Measurements from ENCODE around the gene CDH12.

Gene CDH12

DNA sequence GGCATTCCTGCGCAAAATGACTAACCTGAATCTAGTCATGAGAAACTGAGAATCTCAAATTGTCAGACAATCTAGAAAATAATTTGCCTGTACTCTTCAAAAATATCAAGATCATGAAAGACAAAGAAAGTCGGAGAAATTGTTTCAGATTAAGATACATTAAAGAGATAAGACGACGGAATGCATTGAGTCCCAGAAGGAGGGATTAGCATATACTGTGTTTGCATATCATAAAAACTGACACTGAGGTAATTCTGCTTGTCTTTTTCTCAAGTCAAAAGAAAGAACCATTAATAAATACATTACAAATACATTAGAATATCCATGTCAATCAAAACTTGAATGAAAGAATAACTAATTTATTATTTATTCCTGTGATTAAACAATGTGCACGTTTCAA lies 88.4 kb downstream of the CDH12 start:
- TF ChIP-seq, protein P1, sequence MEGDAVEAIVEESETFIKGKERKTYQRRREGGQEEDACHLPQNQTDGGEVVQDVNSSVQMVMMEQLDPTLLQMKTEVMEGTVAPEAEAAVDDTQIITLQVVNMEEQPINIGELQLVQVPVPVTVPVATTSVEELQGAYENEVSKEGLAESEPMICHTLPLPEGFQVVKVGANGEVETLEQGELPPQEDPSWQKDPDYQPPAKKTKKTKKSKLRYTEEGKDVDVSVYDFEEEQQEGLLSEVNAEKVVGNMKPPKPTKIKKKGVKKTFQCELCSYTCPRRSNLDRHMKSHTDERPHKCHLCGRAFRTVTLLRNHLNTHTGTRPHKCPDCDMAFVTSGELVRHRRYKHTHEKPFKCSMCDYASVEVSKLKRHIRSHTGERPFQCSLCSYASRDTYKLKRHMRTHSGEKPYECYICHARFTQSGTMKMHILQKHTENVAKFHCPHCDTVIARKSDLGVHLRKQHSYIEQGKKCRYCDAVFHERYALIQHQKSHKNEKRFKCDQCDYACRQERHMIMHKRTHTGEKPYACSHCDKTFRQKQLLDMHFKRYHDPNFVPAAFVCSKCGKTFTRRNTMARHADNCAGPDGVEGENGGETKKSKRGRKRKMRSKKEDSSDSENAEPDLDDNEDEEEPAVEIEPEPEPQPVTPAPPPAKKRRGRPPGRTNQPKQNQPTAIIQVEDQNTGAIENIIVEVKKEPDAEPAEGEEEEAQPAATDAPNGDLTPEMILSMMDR (IDR thresholded peaks at IDR 0.05): no peak
- H3K4me3 ChIP-seq: no peak overlapping the region
- no peaks in the 10 kb centered on the region for H3K4me1 ChIP-seq
- H3K27ac ChIP-seq: no peak overlapping the region
- H3K36me3 ChIP-seq: no peaks in the 10 kb centered on the region
- no peaks in the 10 kb centered on the region for H3K9me3 ChIP-seq
- no peaks in the 10 kb centered on the region for H3K27me3 ChIP-seq
- DNase-seq: no peak
- intact Hi-C loops (cut with DNase I; ENCODE audit: low total_unique reads): no loop called here

DNA sequence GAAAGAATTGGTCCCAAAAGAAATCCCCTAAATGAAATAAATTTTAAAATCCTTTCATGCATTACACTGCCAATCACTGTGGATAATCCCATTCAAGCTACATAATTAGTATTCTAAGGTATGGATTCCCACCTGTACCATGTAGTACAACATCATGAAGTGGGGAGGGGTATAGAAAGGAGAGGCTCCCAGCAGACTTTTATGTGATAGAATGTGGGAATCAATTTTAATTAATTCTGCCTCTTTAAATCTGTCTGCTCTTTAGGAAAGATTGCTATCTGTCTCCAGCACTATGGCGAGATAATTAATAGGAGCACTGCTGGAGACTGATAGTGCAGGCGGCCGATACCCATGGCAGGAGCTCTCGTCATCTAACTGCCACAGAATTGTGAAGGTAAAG lies 95.4 kb downstream of the CDH12 start:
- no peak overlapping the region for H3K27ac ChIP-seq
- DNase-seq: no peak
- H3K4me1 ChIP-seq: no peaks in the 10 kb centered on the region
- TF ChIP-seq, protein P1 (IDR thresholded peaks at IDR 0.05): no peak
- no peaks in the 10 kb centered on the region for H3K36me3 ChIP-seq
- no peak overlapping the region for H3K4me3 ChIP-seq
- intact Hi-C loops (cut with DNase I; ENCODE audit: low total_unique reads): no loop called here
- no peaks in the 10 kb centered on the region for H3K9me3 ChIP-seq
- no peaks in the 10 kb centered on the region for H3K27me3 ChIP-seq

DNA sequence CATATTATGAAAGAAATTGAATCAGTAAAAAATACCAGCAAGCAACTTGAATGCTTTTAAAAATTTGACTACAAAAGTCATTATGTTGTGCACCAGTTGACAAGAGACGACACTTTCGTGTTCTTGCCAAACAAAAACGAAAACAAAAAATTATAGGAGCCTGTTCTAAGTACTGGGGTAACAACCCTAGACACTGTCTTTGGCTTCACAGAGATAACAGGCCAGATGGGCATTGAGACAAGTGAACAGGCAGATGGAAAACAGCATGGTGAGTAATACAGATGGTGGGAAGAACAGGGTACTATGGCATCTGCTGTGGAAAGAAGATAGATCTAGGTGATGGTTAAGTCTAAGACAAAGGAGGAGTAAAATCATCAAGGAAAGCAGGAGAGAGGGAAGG lies 99.0 kb downstream of the CDH12 start:
- Histone ChIP-seq H3K4me1 (no peaks in the 10 kb centered on the region), H3K9me3 (no peaks in the 10 kb centered on the region), H3K27ac (no peak overlapping the region), H3K36me3 (no peaks in the 10 kb centered on the region), H3K4me3 (no peak overlapping the region), H3K27me3 (no peaks in the 10 kb centered on the region)
- TF ChIP-seq, protein P1 (IDR thresholded peaks at IDR 0.05): no peak
- DNase-seq: no peak
- intact Hi-C loops (cut with DNase I; ENCODE audit: low total_unique reads): no loop called here

DNA sequence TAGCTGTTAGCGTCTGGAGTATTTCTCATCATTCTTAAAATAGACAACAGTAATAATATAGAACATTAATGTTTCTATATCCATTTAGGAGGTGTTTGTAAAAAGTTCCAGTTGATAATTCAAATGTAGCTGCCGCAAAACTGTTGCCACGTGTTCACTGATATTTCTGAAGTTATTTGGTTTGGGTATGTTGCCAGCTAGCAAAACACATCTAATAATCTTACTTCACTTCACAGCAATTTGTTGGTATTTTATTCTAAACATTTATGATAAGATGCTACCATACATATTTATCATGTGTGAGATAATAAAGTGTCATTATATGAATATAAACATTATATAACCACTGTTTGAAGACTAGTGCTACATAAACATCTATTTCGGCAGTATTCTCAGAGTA lies 101.6 kb downstream of the CDH12 start:
- intact Hi-C loops (cut with DNase I; ENCODE audit: low total_unique reads): no loop called here
- Histone ChIP-seq H3K27me3 (no peaks in the 10 kb centered on the region), H3K27ac (no peak overlapping the region), H3K36me3 (no peaks in the 10 kb centered on the region), H3K9me3 (no peaks in the 10 kb centered on the region), H3K4me1 (no peaks in the 10 kb centered on the region), H3K4me3 (no peak overlapping the region)
- DNase-seq: no peak
- TF ChIP-seq, protein P1 (IDR thresholded peaks at IDR 0.05): no peak

DNA sequence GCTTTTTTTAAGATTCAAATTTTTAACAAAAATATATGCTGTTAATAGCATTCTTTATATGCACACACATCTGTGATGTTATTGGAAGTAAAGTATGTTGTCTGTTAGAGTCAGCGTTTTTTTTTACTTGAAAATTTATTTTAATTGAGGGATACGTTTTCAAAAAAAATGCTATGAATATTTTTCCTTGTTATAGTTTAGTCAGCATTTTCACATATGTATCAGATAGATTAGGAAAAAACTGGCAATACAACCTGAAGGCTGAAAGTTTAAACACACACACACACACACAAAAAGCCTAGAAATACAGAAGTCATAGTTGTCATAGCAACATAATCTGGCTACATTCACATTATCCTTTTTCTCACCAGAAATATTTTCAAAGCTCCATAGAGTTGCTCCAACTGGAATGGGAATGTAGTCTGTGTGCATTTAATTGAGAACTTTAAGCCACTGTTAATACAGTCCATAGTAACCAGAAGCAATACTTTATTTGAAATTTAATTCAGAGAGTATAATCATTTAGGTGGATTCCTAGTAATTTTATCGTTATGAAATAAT lies 116.6 kb downstream of the CDH12 start:
- Histone ChIP-seq H3K27ac (no peak overlapping the region), H3K4me3 (no peak overlapping the region), H3K9me3 (no peaks in the 10 kb centered on the region), H3K4me1 (no peaks in the 10 kb centered on the region), H3K36me3 (no peaks in the 10 kb centered on the region), H3K27me3 (no peaks in the 10 kb centered on the region)
- TF ChIP-seq, protein P1 (IDR thresholded peaks at IDR 0.05): no peak
- intact Hi-C loops (cut with DNase I; ENCODE audit: low total_unique reads): no loop called here
- no peak for DNase-seq

DNA sequence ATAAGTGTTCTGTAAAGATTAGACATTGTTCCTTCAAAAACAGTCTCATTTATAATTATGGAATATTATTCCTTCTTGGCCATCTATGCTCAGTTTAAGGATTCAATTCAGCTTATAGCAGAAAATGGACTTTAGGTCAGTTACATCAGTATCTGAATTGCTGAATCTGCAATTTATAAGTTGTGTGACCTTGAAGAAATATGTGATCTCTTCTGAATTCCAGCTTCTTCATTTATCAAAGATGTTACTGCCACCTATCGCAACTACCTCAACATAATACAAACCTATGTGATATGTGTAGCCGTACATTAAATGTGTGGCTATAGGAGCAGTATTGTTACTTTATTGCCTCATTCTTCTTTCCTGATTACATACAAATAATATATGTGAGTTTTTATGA lies 118.2 kb downstream of the CDH12 start:
- Histone ChIP-seq H3K27me3 (no peaks in the 10 kb centered on the region), H3K4me3 (no peak overlapping the region), H3K9me3 (no peaks in the 10 kb centered on the region), H3K27ac (no peak overlapping the region), H3K36me3 (no peaks in the 10 kb centered on the region), H3K4me1 (no peaks in the 10 kb centered on the region)
- DNase-seq: no peak
- intact Hi-C loops (cut with DNase I; ENCODE audit: low total_unique reads): no loop called here
- TF ChIP-seq, protein P1 (IDR thresholded peaks at IDR 0.05): no peak

Data from tibial artery (tissue), 4 donors.